Measurements from ENCODE around the gene PAPPA.

The PAPPA gene

DNA sequence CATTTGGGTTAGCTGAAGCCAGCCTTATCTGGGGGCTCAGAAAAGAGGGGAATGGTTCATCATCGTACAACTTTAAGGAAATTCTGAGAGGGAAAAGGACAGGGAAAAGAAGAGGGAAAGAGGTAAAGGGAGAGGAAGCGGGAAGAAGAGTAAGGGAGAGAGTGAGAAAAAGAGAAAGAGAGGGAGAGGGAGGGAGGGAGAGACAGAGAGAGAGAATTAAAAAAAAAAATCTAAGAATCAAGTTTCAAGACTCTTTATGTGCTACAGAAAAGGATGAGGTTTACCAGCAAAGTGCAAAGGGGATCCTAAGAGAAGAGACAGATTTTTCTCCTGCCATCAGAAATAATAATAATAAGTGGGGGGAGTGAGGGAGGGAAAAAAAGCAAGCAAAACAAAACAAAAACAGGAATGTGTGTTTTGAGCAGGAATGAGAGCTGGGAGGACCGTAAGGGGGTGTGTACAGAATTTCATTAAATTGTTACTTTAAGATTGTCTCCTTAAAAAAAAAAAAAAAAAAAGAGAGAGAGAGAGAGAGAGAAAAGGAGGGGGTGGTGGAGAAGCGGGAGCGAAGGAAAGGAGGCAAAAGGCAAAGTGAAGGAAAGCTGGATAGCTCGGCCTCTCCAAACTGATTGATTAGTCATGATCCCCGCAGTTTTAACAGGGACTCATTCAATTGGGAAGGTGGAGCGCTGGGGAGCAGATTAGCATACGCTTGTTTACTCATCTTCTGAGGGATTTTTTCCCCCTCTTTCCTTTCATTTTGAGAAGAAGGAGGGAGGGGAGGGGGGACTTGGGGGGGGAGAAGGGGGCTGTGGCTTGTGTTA is 438 bp upstream of the PAPPA start:
- peak; percentile 82 for DNase-seq (ENCODE audit: low read depth)

DNA sequence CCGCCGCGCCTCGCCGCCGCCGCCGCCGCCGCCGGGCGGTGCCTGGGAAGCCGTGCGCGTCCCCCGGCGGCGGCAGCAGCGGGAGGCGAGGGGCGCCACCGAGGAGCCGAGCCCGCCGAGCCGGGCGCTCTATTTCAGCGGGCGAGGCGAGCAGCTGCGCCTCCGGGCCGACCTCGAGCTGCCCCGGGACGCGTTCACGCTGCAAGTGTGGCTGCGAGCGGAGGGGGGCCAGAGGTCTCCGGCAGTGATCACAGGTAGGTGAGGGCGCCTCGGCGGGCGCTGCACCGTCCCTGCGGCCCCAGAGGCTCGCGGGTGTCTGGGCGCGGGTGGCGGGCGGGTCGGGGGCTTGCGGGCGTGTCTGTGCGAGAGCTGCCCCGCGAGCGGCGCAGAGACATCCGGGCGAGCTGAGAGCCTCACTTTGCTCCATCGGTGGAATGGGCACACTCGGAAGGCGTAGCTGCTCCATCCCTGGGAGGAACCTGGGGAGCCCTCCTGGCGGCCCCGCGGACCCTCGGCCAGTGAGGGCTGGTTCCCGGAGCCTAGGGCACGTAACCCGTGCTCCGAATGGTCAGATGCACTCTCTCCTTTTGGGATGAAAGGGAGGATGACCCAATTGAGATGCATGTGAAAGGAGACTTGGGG is 864 bp downstream of the PAPPA start:
- no peak for DNase-seq (ENCODE audit: low read depth)

DNA sequence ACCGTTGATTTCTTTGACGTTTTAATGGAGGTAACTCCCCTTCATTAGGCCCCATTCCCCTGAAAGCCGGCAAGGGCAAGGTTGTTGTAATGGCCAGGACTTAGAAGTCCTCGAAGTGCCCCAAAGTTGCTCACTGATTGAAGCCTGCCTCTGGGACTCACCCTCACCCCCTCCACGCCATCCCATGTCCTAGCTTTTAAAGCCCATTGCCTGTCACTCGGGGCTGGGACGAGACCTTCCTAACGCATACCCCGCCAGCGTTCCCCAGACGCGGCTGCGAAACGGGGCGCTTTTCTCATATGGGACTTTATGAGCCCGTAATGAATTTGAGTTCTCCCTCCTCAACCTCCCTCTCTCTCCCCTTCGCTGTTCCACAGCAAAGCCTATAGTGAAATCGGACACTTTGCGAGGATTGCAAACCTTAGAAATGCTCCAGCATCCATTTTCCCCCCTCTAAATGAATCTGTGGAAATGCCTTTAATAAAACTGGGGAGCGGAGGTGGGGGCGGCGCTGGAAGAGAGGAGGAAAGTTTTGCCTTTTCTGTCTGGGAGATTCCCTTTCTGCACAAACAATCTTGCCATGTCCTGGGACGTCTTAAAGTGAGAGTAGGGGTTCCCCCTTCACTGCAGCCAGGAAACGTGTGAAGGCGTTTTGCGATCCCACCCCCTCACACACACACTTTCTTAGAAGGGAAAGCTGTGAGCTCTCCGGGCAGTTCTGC is 1.5 kb downstream of the PAPPA start:
- no peak for DNase-seq (ENCODE audit: low read depth)

- DNase-seq (ENCODE audit: low read depth): no peak
Observed at GRCh38 chr9:116155698-116156039, 2.1 kb downstream of the PAPPA start.

DNA sequence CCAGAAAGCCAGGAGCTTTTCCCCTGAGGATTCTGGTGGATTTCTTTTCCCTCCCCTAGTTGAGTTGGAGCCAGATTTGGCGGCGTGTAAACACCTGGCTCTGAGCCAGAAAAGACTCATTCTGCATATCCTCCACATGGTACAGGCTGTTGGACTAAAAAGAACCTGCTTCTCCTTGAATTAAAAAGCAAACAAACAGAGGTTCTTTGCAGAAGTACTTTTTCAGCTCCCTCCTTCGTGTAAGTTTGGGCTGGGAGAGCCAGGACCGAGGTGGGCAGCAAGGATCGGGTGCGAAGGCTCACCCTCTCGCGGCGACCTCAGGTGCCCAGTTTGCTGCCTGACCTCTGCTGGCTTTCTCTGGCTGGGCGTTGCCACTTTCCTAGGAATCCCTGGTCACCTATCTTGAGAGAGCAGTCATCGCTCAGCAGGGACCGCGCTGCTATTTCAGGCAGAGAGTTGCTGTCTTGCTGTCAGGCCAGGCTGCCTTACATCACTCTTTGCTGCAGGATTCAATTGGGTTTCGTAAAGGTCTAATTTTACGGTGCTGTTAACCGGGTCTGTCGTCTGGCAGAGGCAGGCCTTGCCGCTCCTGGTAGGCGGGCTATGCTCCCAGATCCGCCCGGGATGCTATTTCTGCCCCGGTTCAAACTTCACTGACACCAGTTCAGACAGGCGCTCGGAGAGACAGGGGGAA is 3.2 kb downstream of the PAPPA start:
- no peak for DNase-seq (ENCODE audit: low read depth)

- DNase-seq (ENCODE audit: low read depth): no peak
Observed at GRCh38 chr9:116157436-116158138, 4.0 kb downstream of the PAPPA start.

DNA sequence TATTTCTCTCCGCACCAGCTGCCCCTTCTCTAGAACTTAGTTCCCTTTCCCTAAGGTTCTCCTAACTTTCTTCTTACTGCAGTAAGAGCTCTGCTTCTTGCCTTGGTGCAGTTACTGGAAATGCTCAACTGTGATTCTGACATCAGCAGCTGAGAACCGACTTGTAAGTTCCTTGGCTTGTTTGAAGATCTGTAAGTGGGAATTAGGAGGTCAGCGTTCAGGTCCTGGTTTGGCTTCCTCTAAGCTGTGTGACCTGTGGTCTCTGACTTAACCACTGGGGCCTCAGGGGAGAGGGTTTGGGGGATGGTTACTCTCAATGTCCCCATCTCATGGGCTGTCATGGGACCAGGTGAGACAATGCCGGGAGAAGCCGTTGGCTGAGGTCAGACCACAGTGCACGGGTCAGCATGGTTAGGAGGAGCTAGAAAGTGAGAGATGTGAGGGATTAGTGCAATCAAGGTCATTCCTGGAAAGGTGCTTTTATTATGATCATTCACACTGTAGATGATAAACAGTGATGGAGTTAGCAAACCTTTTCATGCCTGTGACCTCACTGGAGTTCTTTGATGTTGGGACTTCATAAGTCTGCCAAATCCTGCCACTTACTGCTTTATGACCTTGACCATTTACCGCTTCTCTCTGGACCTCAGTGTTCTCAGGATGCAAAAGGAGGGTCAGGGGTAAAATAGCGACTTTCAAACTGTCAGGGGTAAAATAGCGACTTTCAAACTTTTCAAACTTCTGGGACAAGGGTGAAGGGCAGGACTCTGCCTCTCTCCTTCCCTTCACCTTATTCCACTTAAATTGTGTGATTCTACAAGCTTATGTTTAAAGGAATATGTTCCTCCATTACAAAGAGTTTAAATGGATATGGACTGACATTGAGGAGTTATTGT is 7.3 kb downstream of the PAPPA start:
- DNase-seq (ENCODE audit: low read depth): no peak

- DNase-seq (ENCODE audit: low read depth): no peak
Observed at GRCh38 chr9:116162241-116162781, 8.7 kb downstream of the PAPPA start.

GRCh38 chr9:116163293-116164055 is 9.9 kb downstream of the PAPPA start:
- DNase-seq (ENCODE audit: low read depth): no peak

GRCh38 chr9:116165912-116166311 is 12.3 kb downstream of the PAPPA start:
- no peak for DNase-seq (ENCODE audit: low read depth)

DNA sequence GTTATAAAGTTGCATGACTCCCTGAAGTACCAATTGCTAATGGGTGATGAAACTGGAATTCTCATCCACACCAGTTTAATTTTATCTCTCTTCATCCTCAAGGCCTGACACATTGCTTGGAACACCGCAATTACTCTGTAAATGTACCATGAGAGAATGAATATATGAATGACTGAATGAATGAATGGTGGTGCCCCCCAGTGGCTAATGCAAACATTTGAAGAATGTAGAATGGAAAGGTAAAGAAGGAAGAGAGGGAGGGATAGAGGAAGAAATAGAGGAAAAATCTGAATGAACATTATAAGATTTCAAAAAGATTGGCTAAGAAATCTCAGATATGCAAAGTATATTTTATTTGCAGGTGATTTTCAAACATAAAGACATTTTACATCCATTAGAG is 13.1 kb downstream of the PAPPA start:
- DNase-seq (ENCODE audit: low read depth): no peak

GRCh38 chr9:116168231-116168630 is 14.6 kb downstream of the PAPPA start:
- DNase-seq (ENCODE audit: low read depth): no peak

DNA sequence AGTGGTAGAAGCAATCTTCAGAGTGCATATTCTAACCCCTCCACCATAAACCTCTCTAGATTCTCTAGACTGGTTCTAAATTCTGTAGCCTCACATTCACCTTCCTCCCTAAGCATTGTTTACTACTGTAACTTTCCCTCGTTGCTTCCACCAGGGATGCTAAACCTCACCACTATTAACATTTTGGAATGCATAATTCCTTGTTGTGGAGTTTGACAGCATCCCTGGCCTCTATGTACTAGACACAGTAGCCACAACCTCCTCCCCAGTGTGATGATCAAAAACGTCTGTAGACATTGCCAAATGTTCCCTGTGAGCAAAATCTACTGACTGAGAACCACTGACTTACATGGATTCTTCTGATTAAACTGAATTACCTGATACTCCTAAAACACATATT is 18.6 kb downstream of the PAPPA start:
- DNase-seq (ENCODE audit: low read depth): no peak

DNA sequence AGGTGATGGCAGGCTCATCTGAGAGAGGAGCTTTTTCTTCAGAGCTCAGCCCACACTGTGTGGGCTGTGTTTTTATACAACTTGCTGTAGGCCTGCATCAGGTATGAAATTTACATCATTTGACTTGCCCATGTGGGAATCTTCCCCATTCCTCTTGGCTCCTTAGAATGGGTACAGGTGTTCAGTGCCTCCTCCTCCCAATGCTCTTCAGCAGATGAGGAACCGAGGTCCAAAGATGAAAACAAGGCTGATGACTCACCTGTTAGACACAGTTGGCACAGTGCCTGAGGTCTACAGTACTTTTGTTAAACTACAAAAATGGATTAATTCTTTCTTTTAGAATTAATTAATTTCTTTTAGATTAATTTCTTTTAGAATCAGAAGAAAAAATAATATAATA is 20.8 kb downstream of the PAPPA start:
- no peak for DNase-seq (ENCODE audit: low read depth)

GRCh38 chr9:116175614-116176013 is 22.0 kb downstream of the PAPPA start:
- DNase-seq (ENCODE audit: low read depth): no peak

- no peak for DNase-seq (ENCODE audit: low read depth)
Observed at GRCh38 chr9:116178481-116179211, 25.1 kb downstream of the PAPPA start.

DNA sequence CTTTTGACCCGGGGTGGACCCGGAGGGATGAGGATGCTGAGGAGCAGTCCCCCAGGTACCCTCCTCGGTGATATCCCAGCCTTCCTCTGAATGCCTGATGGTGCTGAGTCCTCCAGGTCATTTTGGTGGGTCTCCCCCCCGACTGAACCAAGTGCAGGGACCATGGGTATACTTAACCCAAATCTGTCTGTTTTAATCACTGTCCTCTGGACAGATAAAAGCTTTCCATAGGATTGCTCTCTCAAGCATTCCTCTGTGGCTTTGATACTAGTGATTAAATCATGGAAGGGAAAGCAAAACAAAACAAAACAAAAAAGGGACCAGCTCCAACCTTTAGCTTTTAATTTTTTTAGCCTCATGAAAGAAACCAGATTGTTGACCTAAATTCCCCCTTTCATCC is 26.0 kb downstream of the PAPPA start:
- no peak for DNase-seq (ENCODE audit: low read depth)

GRCh38 chr9:116181853-116182610 is 28.4 kb downstream of the PAPPA start:
- DNase-seq (ENCODE audit: low read depth): no peak
